ENCODE measurements around the gene CTRB1.
"Not testable (repeated sequence)": the region's sequence is repeated elsewhere in the genome, so short reads cannot be mapped to it uniquely, and the experiment has no call there.

Gene CTRB1

DNA sequence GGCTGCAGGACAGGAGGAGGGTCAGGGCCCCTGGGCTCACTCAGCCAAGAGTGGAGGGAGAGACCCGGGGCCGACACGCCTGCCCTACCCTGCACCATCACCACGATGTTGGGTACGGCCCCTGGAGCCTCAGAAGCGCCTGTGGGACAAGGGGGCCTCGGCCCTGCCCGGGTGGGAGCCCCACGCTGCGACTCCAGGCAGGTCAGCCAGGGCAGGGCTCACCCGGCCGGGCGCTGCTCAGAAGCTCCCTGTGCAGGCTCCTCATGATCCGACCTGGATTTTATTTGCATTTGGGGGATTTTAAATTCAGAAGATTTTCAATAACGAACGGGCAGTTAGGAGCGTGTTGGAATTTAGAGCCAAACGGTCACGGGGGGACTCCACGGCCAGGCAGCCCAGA, 13.9 kb upstream of the CTRB1 start:
- not testable (repeated sequence) for DNase-seq

DNA sequence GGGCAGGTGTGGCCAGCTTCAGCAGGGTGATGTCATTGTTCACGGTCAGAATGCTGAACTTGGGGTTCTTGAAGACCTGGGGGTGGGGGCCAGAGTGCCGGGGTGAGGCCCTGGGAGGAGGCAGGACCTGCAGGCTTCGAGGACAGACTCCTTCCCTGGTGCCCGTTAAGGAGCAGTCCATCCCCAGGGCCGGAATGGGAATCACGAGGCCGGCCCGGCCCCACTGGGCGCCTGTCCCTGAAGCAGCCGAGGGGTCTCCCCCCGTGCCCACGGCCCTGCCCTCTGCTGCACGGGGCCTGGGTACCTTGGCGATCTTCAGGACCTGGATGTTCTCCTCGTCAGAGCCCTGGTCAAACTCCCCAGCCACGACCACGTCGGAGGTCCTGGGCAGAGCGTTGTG, 13.3 kb upstream of the CTRB1 start:
- not testable (repeated sequence) for DNase-seq

DNA sequence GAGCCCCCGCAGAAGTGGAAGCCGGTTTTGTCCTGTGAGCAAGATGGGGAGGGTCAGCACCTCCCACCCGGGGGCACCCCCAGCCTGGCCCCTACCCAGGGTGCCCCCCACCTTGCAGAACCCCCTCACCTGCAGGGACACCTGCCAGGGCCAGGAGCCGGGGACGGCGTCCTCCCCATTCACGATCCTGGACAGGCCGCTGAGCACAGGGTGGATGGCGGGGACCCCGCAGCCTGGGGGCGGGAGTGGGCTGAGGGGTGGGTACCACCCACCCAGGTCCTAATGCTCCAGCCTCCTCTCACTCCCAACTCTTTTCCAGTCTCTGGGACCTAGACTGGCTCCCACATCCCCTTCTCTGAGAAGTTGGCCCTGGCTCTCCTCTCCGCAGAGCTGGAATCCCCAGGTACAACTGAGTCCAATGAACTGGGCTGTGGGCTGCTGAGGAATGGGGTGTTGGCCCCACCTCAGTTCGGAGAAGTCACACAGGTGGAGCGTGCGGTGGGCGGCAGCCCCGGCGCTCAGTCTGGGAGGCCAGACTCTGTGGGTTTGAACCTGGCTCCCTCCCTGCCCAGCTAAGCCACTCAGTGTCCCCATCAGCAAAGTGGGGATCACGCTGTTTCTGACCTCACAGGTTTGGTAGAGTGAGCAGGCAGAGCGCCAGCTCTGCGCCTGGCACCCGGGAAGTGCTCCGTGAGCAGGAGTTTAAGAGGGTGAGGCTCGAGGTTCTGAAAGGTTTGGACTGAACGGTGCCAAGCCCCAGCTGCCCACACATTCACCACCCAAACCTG, 12.6 kb upstream of the CTRB1 start:
- DNase-seq: not testable (repeated sequence)

DNA sequence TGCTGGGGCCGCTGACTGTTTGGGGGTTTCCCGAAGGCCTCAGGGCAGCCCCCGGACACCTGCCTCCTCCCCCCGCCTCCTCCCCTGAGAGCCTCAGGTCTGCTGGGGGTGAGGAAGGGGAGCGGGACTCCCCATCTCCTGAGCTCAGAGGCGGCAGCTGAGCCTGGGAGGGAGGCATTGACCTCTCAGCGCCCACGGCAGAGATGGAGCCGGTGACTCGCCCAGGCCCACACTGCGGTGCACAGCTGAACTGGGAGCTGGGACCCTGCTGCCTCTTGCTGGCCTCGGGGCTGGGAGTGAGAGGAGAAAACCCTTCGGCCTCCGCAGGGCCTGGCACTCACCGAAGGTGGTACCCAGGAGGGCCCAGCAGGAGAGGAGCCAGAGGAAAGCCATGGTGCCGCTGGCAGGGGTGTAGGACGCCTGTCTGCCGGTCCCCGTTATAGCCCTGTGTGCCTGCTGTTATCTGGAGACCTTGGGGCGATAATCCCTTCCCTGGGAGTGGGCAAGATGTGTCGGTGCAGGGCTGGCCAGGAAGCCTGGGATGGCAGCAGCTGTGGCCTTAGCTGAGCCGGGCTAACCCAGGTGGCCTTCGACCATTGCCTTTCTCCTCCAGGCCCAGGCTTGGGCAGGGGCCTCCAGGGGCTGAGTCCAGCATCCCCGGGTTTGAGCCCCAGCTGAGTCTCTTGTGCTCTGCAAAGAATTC, 11.9 kb upstream of the CTRB1 start, which contains the start of gene CTRB2:
CTRB2 (minus strand) TSS at position 413 of the 703 bp plus-strand sequence; CDS start at position 393, 20 bp downstream.
- no peak for DNase-seq

DNA sequence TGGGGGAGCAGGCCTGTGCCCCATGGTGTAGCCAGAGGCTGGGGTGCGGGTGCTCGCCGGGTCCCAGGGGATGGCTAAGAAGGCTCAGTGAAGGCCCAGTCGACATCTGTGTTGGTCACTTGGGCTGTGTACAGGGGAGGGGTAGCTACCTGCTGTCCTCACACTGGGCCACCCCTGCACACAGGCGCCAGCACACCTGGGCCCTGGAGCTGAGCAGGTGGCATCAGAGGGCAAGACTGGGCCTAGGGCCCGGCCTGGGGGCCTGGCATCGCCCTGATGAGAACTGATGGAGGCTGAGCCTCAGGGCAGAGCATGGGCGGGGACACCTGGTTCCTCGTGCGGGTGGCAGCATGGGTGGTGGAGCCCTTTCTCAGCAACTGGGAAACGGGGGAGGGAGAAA, 11.0 kb upstream of the CTRB1 start:
- no peak for DNase-seq

GRCh38 chr16:75208242-75208825, 10.5 kb upstream of the CTRB1 start:
- DNase-seq: no peak

GRCh38 chr16:75208861-75209505, 9.8 kb upstream of the CTRB1 start:
- no peak for DNase-seq

DNA sequence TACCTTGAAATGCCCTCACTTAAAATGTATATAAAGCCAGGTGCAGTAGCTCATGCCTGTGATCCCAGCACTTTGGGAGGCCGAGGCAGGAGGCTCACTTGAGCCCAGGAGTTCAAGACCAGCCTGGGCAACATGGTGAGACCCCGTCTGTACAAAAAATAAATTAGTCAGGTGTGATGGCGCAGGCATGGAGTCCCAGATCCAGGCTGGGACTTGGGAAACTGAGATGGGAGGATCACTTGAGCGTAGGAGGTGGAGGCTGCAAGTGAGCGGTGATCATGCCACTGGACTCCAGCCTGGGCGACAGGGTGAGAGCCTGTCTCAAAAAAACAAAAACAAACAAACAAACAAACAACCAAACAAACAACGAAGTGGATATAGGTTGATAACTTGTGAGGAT, 9.3 kb upstream of the CTRB1 start:
- DNase-seq: not testable (repeated sequence)

GRCh38 chr16:75209944-75210343, 8.8 kb upstream of the CTRB1 start:
- DNase-seq: no peak

DNA sequence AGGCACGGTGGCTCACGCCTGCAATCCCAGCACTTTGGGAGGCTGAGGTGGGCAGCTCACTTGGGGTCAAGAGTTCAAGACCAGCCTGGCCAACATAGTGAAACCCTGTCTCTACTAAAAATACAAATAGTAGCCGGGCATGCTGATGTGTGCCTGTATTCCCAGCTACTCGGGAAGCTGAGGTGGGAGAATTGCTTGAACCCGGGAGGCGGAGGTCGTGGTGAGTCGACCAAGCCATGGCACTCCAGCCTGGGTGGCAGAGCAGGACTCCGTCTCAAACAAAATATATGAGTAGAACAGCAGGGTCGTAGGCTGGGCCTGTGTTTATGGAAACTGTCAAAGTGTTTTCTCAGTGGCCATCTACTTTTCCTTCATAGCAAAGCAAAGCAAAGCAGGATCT, 7.5 kb upstream of the CTRB1 start:
- not testable (repeated sequence) for DNase-seq

GRCh38 chr16:75216127-75216526, 2.7 kb upstream of the CTRB1 start:
- no peak for DNase-seq

DNA sequence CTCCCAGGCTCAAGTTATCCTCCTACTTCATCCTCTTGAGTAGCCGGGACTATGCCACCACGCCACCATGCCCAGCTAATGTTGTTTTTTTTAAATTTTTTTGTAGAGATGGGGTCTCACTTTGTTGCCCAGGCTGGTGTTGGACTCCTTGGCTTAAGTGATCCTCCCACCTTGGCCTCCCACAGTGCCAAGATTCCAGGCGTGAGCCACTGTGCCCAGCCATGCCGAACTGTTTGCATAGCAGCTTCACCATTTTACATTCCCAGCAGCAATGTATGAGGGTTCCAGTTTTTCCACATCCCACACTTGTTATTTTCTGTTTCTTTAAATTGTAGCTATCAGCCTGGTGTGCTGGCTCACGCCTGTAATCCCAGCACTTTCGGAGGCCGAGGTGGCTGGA, 2.2 kb upstream of the CTRB1 start:
- DNase-seq: no peak

GRCh38 chr16:75217389-75217851, 1.4 kb upstream of the CTRB1 start:
- DNase-seq: no peak

GRCh38 chr16:75219088-75219487, 300 bp downstream of the CTRB1 start:
- no peak for DNase-seq

DNA sequence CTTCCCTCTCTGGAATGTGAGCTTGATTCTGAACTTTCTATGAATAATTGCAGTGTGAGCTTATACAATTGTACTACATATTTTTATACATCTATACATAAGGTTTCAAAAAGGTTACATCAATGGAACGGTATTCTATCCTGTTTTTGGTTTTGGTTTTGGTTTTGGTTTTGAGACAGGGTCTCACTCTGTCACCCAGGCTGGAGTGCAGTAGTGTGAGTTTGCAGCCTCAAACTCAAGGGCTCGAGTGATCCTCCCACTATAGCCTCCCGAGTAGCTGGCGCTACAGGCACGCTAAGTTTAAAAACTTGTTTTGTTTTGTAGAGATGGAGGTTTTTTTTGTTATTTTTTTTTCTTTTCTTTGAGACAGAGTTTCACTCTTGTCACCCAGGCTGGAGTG, 1.1 kb downstream of the CTRB1 start:
- DNase-seq: no peak

DNA sequence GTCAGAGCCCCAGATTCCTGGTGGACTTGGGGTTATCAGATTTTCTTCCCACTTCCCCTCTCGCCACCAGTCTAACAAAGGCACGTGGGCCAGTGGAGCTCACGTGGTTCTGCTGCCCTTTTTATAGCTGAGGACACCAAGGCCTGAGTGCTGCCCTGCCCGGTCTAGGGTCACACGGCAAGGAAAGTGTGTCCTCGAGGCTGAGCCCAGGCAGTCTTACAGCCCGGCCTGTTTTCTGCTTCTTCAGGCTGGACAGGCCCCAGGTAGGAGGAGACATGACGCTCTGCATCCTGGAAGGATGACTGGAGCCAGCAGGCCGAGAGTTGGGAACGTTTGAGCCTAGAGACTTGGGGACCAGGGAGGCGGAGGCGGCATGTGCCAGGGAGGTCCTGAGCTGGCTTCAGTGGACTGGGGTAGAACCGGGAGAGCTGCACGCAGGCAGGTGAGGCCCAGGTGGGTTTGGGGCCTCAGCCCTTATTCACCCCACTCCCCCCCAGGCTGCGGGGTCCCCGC, 3.5 kb downstream of the CTRB1 start:
- no peak for DNase-seq

DNA sequence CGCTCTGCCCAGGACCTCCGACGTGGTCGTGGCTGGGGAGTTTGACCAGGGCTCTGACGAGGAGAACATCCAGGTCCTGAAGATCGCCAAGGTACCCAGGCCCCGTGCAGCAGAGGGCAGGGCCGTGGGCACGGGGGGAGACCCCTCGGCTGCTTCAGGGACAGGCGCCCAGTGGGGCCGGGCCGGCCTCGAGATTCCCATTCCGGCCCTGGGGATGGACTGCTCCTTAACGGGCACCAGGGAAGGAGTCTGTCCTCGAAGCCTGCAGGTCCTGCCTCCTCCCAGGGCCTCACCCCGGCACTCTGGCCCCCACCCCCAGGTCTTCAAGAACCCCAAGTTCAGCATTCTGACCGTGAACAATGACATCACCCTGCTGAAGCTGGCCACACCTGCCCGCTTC, 4.3 kb downstream of the CTRB1 start:
- DNase-seq: not testable (repeated sequence)

DNA sequence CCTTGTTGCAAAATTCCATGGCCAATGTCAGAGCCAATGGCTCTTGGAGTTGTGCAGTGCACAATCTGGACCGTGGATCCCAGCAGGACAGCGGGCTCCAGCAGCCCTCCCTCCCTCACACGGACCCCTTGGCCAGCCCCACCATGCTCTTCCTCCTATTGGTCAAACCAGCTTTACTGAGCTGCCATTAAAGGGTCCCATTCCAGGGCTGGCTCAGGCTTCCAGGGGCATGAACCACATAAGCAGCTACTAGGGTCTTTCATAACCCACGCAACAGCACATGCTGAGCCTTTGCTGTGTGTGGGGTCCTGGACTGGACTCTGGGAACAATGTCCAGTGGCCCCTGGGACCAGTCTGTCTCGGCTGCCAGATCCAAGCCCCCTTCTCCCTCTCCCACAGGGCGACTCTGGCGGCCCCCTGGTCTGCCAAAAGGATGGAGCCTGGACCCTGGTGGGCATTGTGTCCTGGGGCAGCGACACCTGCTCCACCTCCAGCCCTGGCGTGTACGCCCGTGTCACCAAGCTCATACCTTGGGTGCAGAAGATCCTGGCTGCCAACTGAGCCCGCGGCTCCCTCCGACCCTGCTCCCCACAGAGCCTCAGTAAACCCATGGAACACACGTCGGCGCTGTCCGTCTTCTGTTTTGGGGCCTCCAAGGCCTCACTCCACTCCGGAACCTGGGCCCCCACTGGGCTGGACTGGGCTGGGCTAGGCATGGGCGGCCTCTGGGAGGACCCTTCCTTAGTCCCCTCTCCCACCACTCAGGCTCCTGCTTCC, 5.7 kb downstream of the CTRB1 start:
- no peak for DNase-seq

DNA sequence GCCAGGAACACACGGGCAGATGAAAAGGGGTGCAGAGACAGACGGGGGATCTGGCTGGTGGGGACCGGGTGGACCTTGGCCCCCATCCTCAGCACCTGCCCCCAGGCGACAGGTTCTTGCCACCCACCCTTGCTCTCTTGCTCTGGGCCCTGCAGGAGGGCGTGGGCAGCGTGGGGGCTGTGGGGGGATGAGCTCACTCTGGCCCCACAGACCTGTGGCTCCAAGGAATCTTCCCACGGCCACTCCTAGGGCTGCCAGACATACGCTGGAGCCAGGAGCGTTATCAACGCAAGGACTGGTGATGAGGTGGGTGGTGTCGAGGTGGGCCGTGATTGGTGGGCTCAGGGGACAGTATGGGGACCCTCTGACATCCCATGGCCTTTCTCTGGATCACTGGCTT, 6.3 kb downstream of the CTRB1 start:
- DNase-seq: no peak

DNA sequence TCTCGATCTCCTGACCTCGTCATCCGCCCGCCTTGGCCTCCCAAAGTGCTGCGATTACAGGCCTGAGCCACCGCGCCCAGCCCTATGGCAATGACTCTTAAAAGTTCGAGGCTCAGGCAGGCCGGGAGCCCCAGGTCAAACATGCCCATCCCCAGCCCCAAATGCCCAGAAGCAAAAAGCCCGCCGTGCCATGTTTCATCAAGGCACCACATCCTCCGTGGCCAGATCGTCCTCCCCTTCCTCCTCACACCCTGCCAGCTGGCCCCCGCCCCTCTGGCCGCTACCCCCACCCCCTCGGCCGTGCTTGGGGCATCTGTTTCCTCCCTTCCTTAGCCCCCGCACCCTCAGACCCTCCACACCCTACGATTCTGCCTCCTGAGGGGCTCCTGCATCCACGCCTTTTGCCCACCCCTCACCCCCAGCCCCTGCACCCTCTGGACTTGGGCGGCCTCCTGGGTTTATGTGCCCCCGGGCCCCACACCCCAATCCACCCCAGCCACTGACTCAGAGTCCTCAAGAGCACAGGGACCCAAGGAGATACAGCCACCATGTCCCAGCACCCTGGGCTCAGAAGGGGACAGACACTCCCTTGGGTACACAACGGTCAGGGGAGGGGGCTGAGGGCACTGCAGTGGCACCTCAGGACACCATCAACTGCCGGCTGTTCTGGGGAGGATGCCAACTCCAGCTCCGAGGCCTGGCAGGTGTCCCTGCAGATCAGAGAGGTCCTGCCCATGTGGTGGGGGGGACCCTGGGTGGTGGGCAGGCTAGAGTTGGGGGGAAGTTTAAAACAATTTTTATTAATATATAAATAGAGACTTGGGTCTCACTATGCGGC, 7.1 kb downstream of the CTRB1 start:
- no peak for DNase-seq
